ENCODE results near the gene SEC14L5. TPM values are rescaled to one million over a fixed set of nuclear protein-coding genes. Genes with fewer than 3 reads are reported as not detected.

Gene SEC14L5
- total and polyA plus RNA-seq, 10 of the 15 experiments (the other 5 are each of a cell fraction or from before 2014, with no cell fraction given), result 0.01 TPM; not detected in 9

- TF ChIP-seq CUX1 (IDR thresholded peaks at IDR 0.05; ENCODE audit: insufficient replicate concordance, low read depth, low read length) (no peak), MTA2 (IDR thresholded peaks at IDR 0.05; ENCODE audit: low read depth) (peak; percentile 35; the same call in 1 of the 2 replicates), SMAD1 (IDR thresholded peaks at IDR 0.05; ENCODE audit: low read depth, partially characterized antibody) (no peak), SREBF1 (IDR thresholded peaks at IDR 0.05; ENCODE audit: low read length) (no peak), BCLAF1 (IDR thresholded peaks at IDR 0.05) (no peak), ZNF687 (IDR thresholded peaks at IDR 0.05) (no peak), WRNIP1 (IDR thresholded peaks at IDR 0.05; ENCODE audit: borderline replicate concordance, low read depth, low read length) (no peak), LARP7 (IDR thresholded peaks at IDR 0.05) (no peak), ZNF592 (IDR thresholded peaks at IDR 0.05) (no peak), BCL11A (IDR thresholded peaks at IDR 0.05; ENCODE audit: low read depth, low read length) (peak; percentile 85), BHLHE40 (IDR thresholded peaks at IDR 0.05; ENCODE audit: borderline replicate concordance in 1 of 2, low read depth in 2 of 2, low read length in 1 of 2) (peak; percentile 80 to 88; a peak in 3 of 4 replicates), NR2C2 (IDR thresholded peaks at IDR 0.05; ENCODE audit: borderline replicate concordance, control insufficient read depth, insufficient read length, low read depth) (no peak), SREBF2 (IDR thresholded peaks at IDR 0.05; ENCODE audit: low read length) (no peak), NRF1 (conservative IDR thresholded peaks at IDR 0.05; ENCODE audit: low read depth, low read length) (no peak)
Observed at GRCh38 chr16:5062051-5062450, 103.9 kb downstream of the SEC14L5 start (continued).

All from GM12878 (cell line).